Adrenal gland (tissue), 5 donors: ENCODE results near the gene MT1H.
"Not testable (repeated sequence)": the region's sequence is repeated elsewhere in the genome, so short reads cannot be mapped to it uniquely, and the experiment has no call there.

Experiments used
- POLR2A ChIP-seq, 2 donors: fragments of 450-650 bp; IDR thresholded peaks; one replicate each; pipeline ENCODE4 v1.6.1; 2017; ENCODE audit warnings: antibody characterized with exemption in 2 of 2, mild to moderate bottlenecking in 2 of 2, moderate library complexity in 1 of 2
- TF ChIP-seq, protein P1 (sequence below), 6 experiments: fragments of 450-650 bp in 4 of 6; fragments of 200-600 bp in 2 of 6; sonication (generic) in 1 of 6; IDR thresholded peaks; 1 replicate in 5 of 6; 2 replicates in 1 of 6; pipeline versions ENCODE4 v1.5.1 to v1.8.0; 2016 to 2021; ENCODE audit warnings: antibody characterized with exemption in 6 of 6, mild to moderate bottlenecking in 2 of 6, moderate library complexity in 1 of 6
- donor health status: DM: no; HTN: no; CAD: no.

DNA sequence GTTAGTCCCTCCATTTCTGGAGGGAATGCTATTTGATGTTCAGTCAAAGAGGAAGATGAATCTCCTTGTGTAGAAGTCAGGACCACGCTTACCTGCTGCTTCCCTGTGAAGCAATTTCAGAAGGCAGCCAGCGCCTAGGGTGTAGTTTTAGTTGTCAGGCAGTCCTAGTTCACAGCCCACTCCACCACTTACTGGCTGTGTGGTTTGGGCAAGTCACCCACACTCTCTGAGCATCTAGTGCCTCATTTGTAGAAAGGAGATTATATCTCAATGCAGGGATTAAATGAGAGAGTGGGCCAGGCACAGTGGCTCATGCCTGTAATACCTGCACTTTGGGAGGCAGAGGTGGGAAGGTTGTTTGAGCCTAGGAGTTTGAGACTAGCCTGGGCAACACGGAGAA, 2.6 kb downstream of the MT1H start:
- TF ChIP-seq, protein P1, sequence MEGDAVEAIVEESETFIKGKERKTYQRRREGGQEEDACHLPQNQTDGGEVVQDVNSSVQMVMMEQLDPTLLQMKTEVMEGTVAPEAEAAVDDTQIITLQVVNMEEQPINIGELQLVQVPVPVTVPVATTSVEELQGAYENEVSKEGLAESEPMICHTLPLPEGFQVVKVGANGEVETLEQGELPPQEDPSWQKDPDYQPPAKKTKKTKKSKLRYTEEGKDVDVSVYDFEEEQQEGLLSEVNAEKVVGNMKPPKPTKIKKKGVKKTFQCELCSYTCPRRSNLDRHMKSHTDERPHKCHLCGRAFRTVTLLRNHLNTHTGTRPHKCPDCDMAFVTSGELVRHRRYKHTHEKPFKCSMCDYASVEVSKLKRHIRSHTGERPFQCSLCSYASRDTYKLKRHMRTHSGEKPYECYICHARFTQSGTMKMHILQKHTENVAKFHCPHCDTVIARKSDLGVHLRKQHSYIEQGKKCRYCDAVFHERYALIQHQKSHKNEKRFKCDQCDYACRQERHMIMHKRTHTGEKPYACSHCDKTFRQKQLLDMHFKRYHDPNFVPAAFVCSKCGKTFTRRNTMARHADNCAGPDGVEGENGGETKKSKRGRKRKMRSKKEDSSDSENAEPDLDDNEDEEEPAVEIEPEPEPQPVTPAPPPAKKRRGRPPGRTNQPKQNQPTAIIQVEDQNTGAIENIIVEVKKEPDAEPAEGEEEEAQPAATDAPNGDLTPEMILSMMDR (IDR thresholded peaks at IDR 0.05) = not testable (repeated sequence)
- not testable (repeated sequence) for TF ChIP-seq POLR2A (IDR thresholded peaks at IDR 0.05)
